ENCODE data around the gene VEGFB. TPM values are rescaled to one million over a fixed set of nuclear protein-coding genes. Genes with fewer than 3 reads are reported as not detected.

The VEGFB gene
- total and polyA plus RNA-seq, 2 of the 4 experiments (the other 2 are of a cell fraction), result 3.0 to 25.1 TPM

GRCh38 chr11:64202992-64203391, 31.4 kb upstream of the VEGFB start:
- peaks cover 0 to 40% of the 10 kb centered on the region in 2 experiments; a peak in 3 of 4 replicates for H3K79me1 ChIP-seq (ENCODE audit: low read depth in 1 of 2, low read length in 2 of 2)
- dilution Hi-C loops (cut with HindIII; ENCODE audit: low sequenced_read_pairs, unreplicated experiment), result no loop called here
- no peak overlapping the region for H3K4ac ChIP-seq (ENCODE audit: low read depth, low read length)
- intact Hi-C loops (cut with micrococcal nuclease), result loop anchor here (10.0 kb wide), 1 partner anchor 452 kb away; no protein-coding TSS in a partner anchor
- no peak overlapping the region for H3K4me3 ChIP-seq (ENCODE audit: insufficient read depth, low read depth, low read length)
- H2AK5ac ChIP-seq (ENCODE audit: low read depth, low read length), result no peak overlapping the region
- no peak overlapping the region for H3K23ac ChIP-seq (ENCODE audit: low read depth, low read length)
- BruUV-seq (replicated peaks), result no TSS peak
- WGBS, 2 experiments (ENCODE audit: extremely low coverage in 2 of 2, insufficient read length in 1 of 2), result no CpG with 5 or more reads among the region's 9 CpGs
- H2BK120ac ChIP-seq (ENCODE audit: low read depth, low read length), result no peak overlapping the region
- peaks cover 61% of the 10 kb centered on the region for H3K36me3 ChIP-seq (ENCODE audit: control insufficient read depth, insufficient read depth, low read length)
- in situ Hi-C loops (cut with MboI; ENCODE audit: low sequenced_read_pairs), result loop anchor here (5.0 kb wide), 1 partner anchor 99 kb away; the partner anchor contains the start of gene CATSPERZ
- H3K27me3 ChIP-seq (ENCODE audit: control insufficient read depth, insufficient read depth, low read length), result no peaks in the 10 kb centered on the region
- no peak overlapping the region for H3K56ac ChIP-seq (ENCODE audit: extremely low read depth, insufficient read depth, low read length)
- peaks cover 9% of the 10 kb centered on the region for H3K4me1 ChIP-seq (ENCODE audit: control insufficient read depth, insufficient read depth, low read length)
- H2BK5ac ChIP-seq (ENCODE audit: low read depth, low read length, poor library complexity, severe bottlenecking), result no peak overlapping the region
- no peak overlapping the region for H4K91ac ChIP-seq (ENCODE audit: insufficient read depth, low read depth, low read length)
- no peak overlapping the region for H3K4me2 ChIP-seq (ENCODE audit: low read depth, low read length)
- TF ChIP-seq RFX5 (IDR thresholded peaks at IDR 0.05; ENCODE audit: low read depth, low read length) (no peak), FOS (IDR thresholded peaks at IDR 0.05; ENCODE audit: low read depth, low read length) (no peak), USF2 (IDR thresholded peaks at IDR 0.05; ENCODE audit: low read depth, low read length) (no peak), MAZ (IDR thresholded peaks at IDR 0.05; ENCODE audit: borderline replicate concordance, low read depth, low read length) (no peak), CHD1 (IDR thresholded peaks at IDR 0.05; ENCODE audit: low read depth, low read length) (no peak)
- CTCF ChIA-PET, result interaction anchor here (2.0 kb wide), 1 partner anchor 98 kb away, joined by 12 read pairs; no protein-coding TSS in a partner anchor
- no peak overlapping the region for H4K5ac ChIP-seq (ENCODE audit: low read depth, low read length)
- H2AK9ac ChIP-seq (replicated peaks; ENCODE audit: low read depth, low read length, poor library complexity), result no peak overlapping the region
- POLR2A ChIA-PET (ENCODE audit: unreplicated experiment), result no interaction called here
- no peak overlapping the region for H2AFZ ChIP-seq (replicated peaks; ENCODE audit: low read length, poor library complexity)
- H3K27ac ChIP-seq (ENCODE audit: insufficient read depth, low read length), result no peak overlapping the region
- ATAC-seq (ENCODE audit: low read depth), result no peak
- H3K14ac ChIP-seq (replicated peaks; ENCODE audit: low read depth, low read length), result no peak overlapping the region
- no peak overlapping the region for H2BK15ac ChIP-seq (ENCODE audit: low read depth, low read length)
- no peak overlapping the region for H3K18ac ChIP-seq (ENCODE audit: low read depth, low read length)
- H4K8ac ChIP-seq (ENCODE audit: low read depth in 2 of 2, low read length in 2 of 2), result no peak overlapping the region
- peaks cover 13% of the 10 kb centered on the region; the same call in 1 of the 2 replicates for H4K20me1 ChIP-seq (ENCODE audit: insufficient read depth, low read length)
- no peak for DNase-seq
- H2BK20ac ChIP-seq (ENCODE audit: low read depth, low read length), result no peak overlapping the region
- no peaks in the 10 kb centered on the region for H3K9me3 ChIP-seq (ENCODE audit: control insufficient read depth, insufficient read depth, low read length)
- H3K9ac ChIP-seq (ENCODE audit: low read depth, low read length), result no peak overlapping the region
- no peaks in the 10 kb centered on the region for H3K9me1 ChIP-seq (ENCODE audit: insufficient read depth, low read length)
